Mucosa of stomach (tissue), 1 donor: ENCODE data around the gene WNT9B.

Experiments used
- H3K27me3 ChIP-seq: one replicate; pipeline ENCODE4 v1.7.0; 2013; ENCODE audit warnings: mild to moderate bottlenecking, low read length; ENCODE audit not compliant: control insufficient read depth, insufficient read depth
- H3K36me3 ChIP-seq: one replicate; pipeline ENCODE4 v1.7.0; 2013; ENCODE audit warnings: low read length; ENCODE audit not compliant: control insufficient read depth, insufficient read depth
- H3K4me1 ChIP-seq: one replicate; pipeline ENCODE4 v1.7.0; 2013; ENCODE audit warnings: mild to moderate bottlenecking, low read length; ENCODE audit not compliant: control insufficient read depth, insufficient read depth
- H3K4me3 ChIP-seq: one replicate; pipeline ENCODE4 v1.7.0; 2013; ENCODE audit warnings: low read length
- H3K9ac ChIP-seq: one replicate; pipeline ENCODE4 v1.7.0; 2013; ENCODE audit warnings: mild to moderate bottlenecking, low read length, moderate library complexity
- H3K9me3 ChIP-seq: one replicate; pipeline ENCODE4 v1.7.0; 2013; ENCODE audit warnings: mild to moderate bottlenecking, low read length, moderate library complexity; ENCODE audit not compliant: control insufficient read depth
- donor health status: Pancreatic carcinoma.

Gene WNT9B

GRCh38 chr17:46847204-46848191, 3.9 kb upstream of the WNT9B start:
- Histone ChIP-seq H3K36me3 (no peaks in the 10 kb centered on the region), H3K9ac (no peak overlapping the region), H3K4me1 (peaks cover 7% of the 10 kb centered on the region), H3K4me3 (no peak overlapping the region), H3K27me3 (peaks cover 41% of the 10 kb centered on the region), H3K9me3 (no peaks in the 10 kb centered on the region)

GRCh38 chr17:46848534-46848933, 2.8 kb upstream of the WNT9B start:
- Histone ChIP-seq H3K4me3 (no peak overlapping the region), H3K4me1 (peaks cover 7% of the 10 kb centered on the region), H3K27me3 (peaks cover 48% of the 10 kb centered on the region), H3K9me3 (no peaks in the 10 kb centered on the region), H3K9ac (no peak overlapping the region), H3K36me3 (no peaks in the 10 kb centered on the region)

GRCh38 chr17:46850688-46851028, 725 bp upstream of the WNT9B start:
- H3K27me3 ChIP-seq: peaks cover 54% of the 10 kb centered on the region
- no peak overlapping the region for H3K9ac ChIP-seq
- H3K9me3 ChIP-seq: no peaks in the 10 kb centered on the region
- H3K36me3 ChIP-seq: no peaks in the 10 kb centered on the region
- H3K4me1 ChIP-seq: peaks cover 7% of the 10 kb centered on the region
- no peak overlapping the region for H3K4me3 ChIP-seq

GRCh38 chr17:46853896-46854444, 2.6 kb downstream of the WNT9B start:
- Histone ChIP-seq H3K36me3 (no peaks in the 10 kb centered on the region), H3K9me3 (no peaks in the 10 kb centered on the region), H3K4me3 (no peak overlapping the region), H3K9ac (no peak overlapping the region), H3K27me3 (peaks cover 43% of the 10 kb centered on the region), H3K4me1 (peaks cover 7% of the 10 kb centered on the region)

GRCh38 chr17:46854515-46854914, 3.1 kb downstream of the WNT9B start:
- no peak overlapping the region for H3K4me3 ChIP-seq
- H3K9ac ChIP-seq: no peak overlapping the region
- H3K4me1 ChIP-seq: peaks cover 7% of the 10 kb centered on the region
- peaks cover 38% of the 10 kb centered on the region for H3K27me3 ChIP-seq
- no peaks in the 10 kb centered on the region for H3K36me3 ChIP-seq
- no peaks in the 10 kb centered on the region for H3K9me3 ChIP-seq

- H3K9ac ChIP-seq: no peak overlapping the region
- H3K4me1 ChIP-seq: peaks cover 7% of the 10 kb centered on the region
- H3K4me3 ChIP-seq: no peak overlapping the region
- no peaks in the 10 kb centered on the region for H3K36me3 ChIP-seq
- H3K9me3 ChIP-seq: no peaks in the 10 kb centered on the region
- peaks cover 37% of the 10 kb centered on the region for H3K27me3 ChIP-seq
Measured at GRCh38 chr17:46854948-46855347, 3.6 kb downstream of the WNT9B start.

- no peaks in the 10 kb centered on the region for H3K4me1 ChIP-seq
- H3K27me3 ChIP-seq: peaks cover 22% of the 10 kb centered on the region
- no peaks in the 10 kb centered on the region for H3K9me3 ChIP-seq
- H3K36me3 ChIP-seq: no peaks in the 10 kb centered on the region
- no peak overlapping the region for H3K4me3 ChIP-seq
- no peak overlapping the region for H3K9ac ChIP-seq
Measured at GRCh38 chr17:46857600-46857999, 6.2 kb downstream of the WNT9B start.

- Histone ChIP-seq H3K9ac (no peak overlapping the region), H3K9me3 (no peaks in the 10 kb centered on the region), H3K36me3 (no peaks in the 10 kb centered on the region), H3K4me3 (no peak overlapping the region), H3K27me3 (peaks cover 12% of the 10 kb centered on the region), H3K4me1 (no peaks in the 10 kb centered on the region)
Measured at GRCh38 chr17:46859996-46860395, 8.6 kb downstream of the WNT9B start.

- no peaks in the 10 kb centered on the region for H3K36me3 ChIP-seq
- no peak overlapping the region for H3K4me3 ChIP-seq
- peaks cover 13% of the 10 kb centered on the region for H3K27me3 ChIP-seq
- no peak overlapping the region for H3K9ac ChIP-seq
- H3K9me3 ChIP-seq: no peaks in the 10 kb centered on the region
- no peaks in the 10 kb centered on the region for H3K4me1 ChIP-seq
Measured at GRCh38 chr17:46862949-46863348, 11.6 kb downstream of the WNT9B start.

GRCh38 chr17:46863383-46864121, 12.2 kb downstream of the WNT9B start:
- H3K27me3 ChIP-seq: peaks cover 13% of the 10 kb centered on the region
- H3K9me3 ChIP-seq: no peaks in the 10 kb centered on the region
- no peak overlapping the region for H3K4me3 ChIP-seq
- no peaks in the 10 kb centered on the region for H3K36me3 ChIP-seq
- H3K9ac ChIP-seq: no peak overlapping the region
- no peaks in the 10 kb centered on the region for H3K4me1 ChIP-seq

- H3K36me3 ChIP-seq: no peaks in the 10 kb centered on the region
- H3K27me3 ChIP-seq: peaks cover 11% of the 10 kb centered on the region
Measured at GRCh38 chr17:46865100-46865499, 13.7 kb downstream of the WNT9B start.

GRCh38 chr17:46866325-46866724, 14.9 kb downstream of the WNT9B start:
- peaks cover 5% of the 10 kb centered on the region for H3K27me3 ChIP-seq
- no peaks in the 10 kb centered on the region for H3K36me3 ChIP-seq
- H3K4me3 ChIP-seq: no peak overlapping the region

More at GRCh38 chr17:46865100-46865499, 13.7 kb downstream of the WNT9B start:
- Histone ChIP-seq H3K4me1 (peaks cover under 1% of the 10 kb centered on the region), H3K4me3 (no peak overlapping the region), H3K9ac (no peak overlapping the region), H3K9me3 (no peaks in the 10 kb centered on the region)

More at GRCh38 chr17:46866325-46866724, 14.9 kb downstream of the WNT9B start:
- Histone ChIP-seq H3K4me1 (peaks cover 6% of the 10 kb centered on the region), H3K9me3 (no peaks in the 10 kb centered on the region), H3K9ac (no peak overlapping the region)
